A673 (cell line): Measurements from ENCODE around the gene SAP30L. TPM values are rescaled to one million over a fixed set of nuclear protein-coding genes. Genes with fewer than 3 reads are reported as not detected.

Source experiments
- BruUV-seq: library from RNA; stranded (reverse); fragments of 400-500 nt; replicated peaks from 2 replicates; lab custom pipeline; 2021; lab: Mats Ljungman, UMichigan
- CTCF ChIA-PET: fragments of 300-600 bp; sonication (Branson Sonifier 250); formaldehyde crosslinking; loops from one replicate; lab custom pipeline; 2022; ENCODE audit warnings: antibody characterized with exemption; lab: Charles Lee
- POLR2A ChIA-PET: fragments of 300-600 bp; sonication (Branson Sonifier 250); formaldehyde crosslinking; loops from one replicate; lab custom pipeline; 2022; ENCODE audit warnings: antibody characterized with exemption; ENCODE audit not compliant: low non-redundant PET; lab: Charles Lee
- DNase-seq: peaks from one replicate; pipeline ENCODE4 v3.0.0-alpha.2; 2015; ENCODE audit warnings: low spot score
- H3K27ac ChIP-seq: fragments of 200-600 bp; sonication (generic); 2 replicates; pipeline ENCODE4 v1.5.1; 2016; ENCODE audit warnings: mixed run types, low read depth, mild to moderate bottlenecking, mixed read lengths, antibody characterized with exemption, low read length; ENCODE audit not compliant: poor library complexity, severe bottlenecking
- H3K27me3 ChIP-seq: fragments of 200-600 bp; sonication (generic); replicated peaks from 2 replicates; pipeline ENCODE4 v1.6.1; 2017; ENCODE audit warnings: mixed run types, low read depth, mild to moderate bottlenecking, mixed read lengths, antibody characterized with exemption, low read length; ENCODE audit not compliant: insufficient read depth, poor library complexity
- H3K36me3 ChIP-seq: fragments of 200-600 bp; sonication (generic); 2 replicates; pipeline ENCODE4 v1.6.1; 2016; ENCODE audit warnings: mixed run types, mild to moderate bottlenecking, mixed read lengths, antibody characterized with exemption, low read length; ENCODE audit not compliant: insufficient read depth, poor library complexity, severe bottlenecking
- H3K4me1 ChIP-seq: fragments of 200-600 bp; sonication (generic); 2 replicates; pipeline ENCODE4 v1.6.1; 2017; ENCODE audit warnings: mixed run types, mild to moderate bottlenecking, mixed read lengths, antibody characterized with exemption, low read length; ENCODE audit not compliant: insufficient read depth, poor library complexity, severe bottlenecking
- H3K4me3 ChIP-seq: fragments of 200-600 bp; sonication (generic); 2 replicates; pipeline ENCODE4 v1.5.1; 2016; ENCODE audit warnings: low read depth, mixed run types, mild to moderate bottlenecking, mixed read lengths, low read length; ENCODE audit not compliant: poor library complexity, severe bottlenecking
- H3K9me3 ChIP-seq: fragments of 200-600 bp; sonication (generic); 2 replicates; pipeline ENCODE4 v1.6.1; 2016; ENCODE audit warnings: mixed run types, low read depth, mild to moderate bottlenecking, mixed read lengths, antibody characterized with exemption, low read length; ENCODE audit not compliant: poor library complexity, severe bottlenecking
- CTCF ChIP-seq: fragments of 300-800, 200-600 bp; sonication (generic); conservative IDR thresholded peaks from 2 replicates; pipeline ENCODE4 v1.5.1; 2017; ENCODE audit warnings: low read depth, mild to moderate bottlenecking, antibody characterized with exemption, low read length, moderate library complexity, mixed read lengths
- EZH2 ChIP-seq: fragments of 200-600 bp; sonication (generic); IDR thresholded peaks from 2 replicates; pipeline ENCODE4 v1.6.1; 2017; ENCODE audit warnings: borderline replicate concordance, low read depth, mild to moderate bottlenecking, mixed read lengths, antibody characterized with exemption, low read length; ENCODE audit not compliant: poor library complexity, severe bottlenecking
- intact Hi-C: fragments of 100-400 bp; cut with micrococcal nuclease; formaldehyde crosslinking; loops from one replicate; pipeline ENCODE4 v1.10.0; 2022; ENCODE audit not compliant: unreplicated experiment
- total RNA-seq: library from RNA; stranded (reverse); gene quantifications from 2 replicates; pipeline ENCODE4 v1.2.3, GENCODE V29; 2021

The SAP30L gene
- total RNA-seq, 1 experiment from 2014 or later = 29.2 TPM

- DNase-seq = no peak
- Histone ChIP-seq H3K4me3 (no peak overlapping the region), H3K9me3 (no peaks in the 10 kb centered on the region), H3K27me3 (no peaks in the 10 kb centered on the region), H3K36me3 (no peaks in the 10 kb centered on the region), H3K27ac (no peak overlapping the region), H3K4me1 (peaks cover 26% of the 10 kb centered on the region)
- ChIA-PET POLR2A (no interaction called here), CTCF (no interaction called here)
- TF ChIP-seq CTCF (no peak), EZH2 (no peak)
- no TSS peak for BruUV-seq
- intact Hi-C loops = no loop called here
Observed at GRCh38 chr5:154419236-154419635, 26.6 kb upstream of the SAP30L start.

GRCh38 chr5:154421868-154422267 is 23.9 kb upstream of the SAP30L start:
- peaks cover 21% of the 10 kb centered on the region for H3K4me1 ChIP-seq
- ChIA-PET POLR2A (interaction anchor here (0.8 kb wide), 1 partner anchor 17 kb away, joined by 3 read pairs; no protein-coding TSS in a partner anchor), CTCF (no interaction called here)
- no peaks in the 10 kb centered on the region for H3K36me3 ChIP-seq
- TF ChIP-seq CTCF (peak; percentile 59), EZH2 (no peak)
- peak; percentile 37 for DNase-seq
- no peaks in the 10 kb centered on the region for H3K9me3 ChIP-seq
- BruUV-seq = no TSS peak
- H3K4me3 ChIP-seq = no peak overlapping the region
- intact Hi-C loops = loop anchor here (2.0 kb wide), 1 partner anchor 189 kb away; no protein-coding TSS in a partner anchor
- H3K27me3 ChIP-seq = no peaks in the 10 kb centered on the region
- no peak overlapping the region for H3K27ac ChIP-seq

GRCh38 chr5:154422298-154422697 is 23.5 kb upstream of the SAP30L start:
- H3K9me3 ChIP-seq = no peaks in the 10 kb centered on the region
- DNase-seq = no peak
- peaks cover 17% of the 10 kb centered on the region for H3K4me1 ChIP-seq
- no peaks in the 10 kb centered on the region for H3K36me3 ChIP-seq
- CTCF ChIA-PET = no interaction called here
- TF ChIP-seq CTCF (no peak), EZH2 (no peak)
- no TSS peak for BruUV-seq
- no peaks in the 10 kb centered on the region for H3K27me3 ChIP-seq
- intact Hi-C loops = no loop called here
- no peak overlapping the region for H3K27ac ChIP-seq
- POLR2A ChIA-PET = interaction anchor here (0.8 kb wide), 1 partner anchor 17 kb away, joined by 3 read pairs; no protein-coding TSS in a partner anchor
- H3K4me3 ChIP-seq = no peak overlapping the region
